SKM-1 (cell line): Measurements from ENCODE around the gene SFXN4.
A peak's percentile ranks its signal among the peaks of the same experiment; 100 is the strongest.
"Not testable (repeated sequence)": the region's sequence is repeated elsewhere in the genome, so short reads cannot be mapped to it uniquely, and the experiment has no call there.

Experiments
- DNase-seq: peaks from one replicate; lab custom pipeline; 2025; ENCODE audit not compliant: unreplicated experiment; lab: John Stamatoyannopoulos, UW

The SFXN4 gene

DNA sequence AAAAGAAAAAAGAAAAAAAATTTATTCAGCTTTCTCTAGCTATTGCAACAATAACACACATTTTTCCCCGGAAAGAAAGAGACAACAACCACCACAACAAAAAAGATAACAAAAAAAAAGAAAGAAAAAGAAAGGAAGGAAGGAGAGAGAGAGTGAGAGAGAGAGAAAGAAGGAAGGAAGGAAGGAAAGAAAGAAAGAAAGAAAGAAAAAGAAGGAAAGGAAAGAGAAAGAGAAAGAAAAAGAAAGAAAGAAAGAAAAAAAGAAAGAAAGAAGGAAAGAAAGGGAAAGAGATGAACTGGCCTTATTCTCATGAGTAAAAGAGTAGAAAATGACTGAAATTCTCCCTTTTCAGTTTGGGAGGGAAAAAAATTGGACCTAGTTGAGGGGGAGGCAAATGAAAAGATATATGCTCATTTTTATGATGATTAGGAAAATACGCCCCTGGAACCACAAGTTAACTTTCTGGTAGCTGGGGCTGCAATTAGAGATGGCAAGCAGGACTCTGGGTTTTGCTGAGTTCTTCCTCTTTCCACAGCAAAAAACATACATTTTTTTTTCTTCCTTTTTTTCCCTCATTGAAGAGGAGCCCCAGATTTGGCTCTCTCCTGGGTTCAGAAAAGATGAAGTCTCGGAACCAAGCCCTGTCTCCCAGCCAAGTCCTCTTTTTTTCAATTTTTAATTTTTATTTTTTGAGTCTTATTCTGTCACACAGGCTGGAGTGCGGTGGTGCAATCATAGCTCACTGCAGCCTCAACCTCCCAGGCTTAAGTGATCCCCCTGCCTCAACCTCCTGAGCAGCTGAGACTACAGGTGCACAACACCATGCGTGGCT, 25.7 kb upstream of the SFXN4 start:
- DNase-seq, result peak; percentile 36

DNA sequence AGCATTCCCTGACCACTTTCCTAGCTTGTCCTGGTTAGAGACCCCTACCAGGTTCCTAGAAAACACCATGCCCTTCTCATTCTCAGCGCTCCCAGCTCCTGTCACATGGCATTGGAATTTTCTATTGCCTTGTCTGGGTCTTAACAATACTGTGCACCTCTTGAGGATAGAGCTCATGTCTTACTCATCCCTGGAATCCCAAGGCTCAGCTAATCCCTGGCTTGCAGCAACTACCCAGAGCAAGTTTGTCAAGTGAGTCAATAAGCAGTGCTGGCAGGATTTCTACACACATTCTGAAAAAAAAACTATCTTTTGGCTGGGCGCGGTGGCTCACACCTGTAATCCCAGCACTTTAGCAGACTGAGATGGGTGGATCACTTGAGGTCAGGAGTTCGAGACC, 24.8 kb upstream of the SFXN4 start:
- no peak for DNase-seq

DNA sequence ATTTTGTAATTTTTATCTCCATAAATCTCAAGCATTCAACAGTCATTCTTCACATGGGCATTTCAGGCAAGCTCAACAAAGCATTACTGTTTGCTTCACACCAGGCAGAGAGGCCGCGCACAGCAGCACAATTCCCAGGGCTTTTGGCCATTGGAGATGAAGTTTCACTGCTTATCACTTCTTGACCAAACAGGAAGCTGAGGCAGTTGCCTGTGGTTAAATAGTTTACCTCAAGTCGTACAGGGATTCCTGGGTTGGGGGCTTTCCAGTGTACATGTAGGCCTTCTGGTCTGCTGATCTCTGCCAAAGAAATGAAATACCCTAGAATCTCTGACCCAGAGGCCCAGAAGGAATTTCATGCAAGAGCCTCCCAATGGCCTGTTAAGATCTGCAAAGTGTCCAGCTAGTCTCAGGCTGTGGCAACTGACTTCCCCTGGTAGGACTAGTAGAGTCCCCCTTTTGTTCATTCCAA, 24.3 kb upstream of the SFXN4 start:
- no peak for DNase-seq

DNA sequence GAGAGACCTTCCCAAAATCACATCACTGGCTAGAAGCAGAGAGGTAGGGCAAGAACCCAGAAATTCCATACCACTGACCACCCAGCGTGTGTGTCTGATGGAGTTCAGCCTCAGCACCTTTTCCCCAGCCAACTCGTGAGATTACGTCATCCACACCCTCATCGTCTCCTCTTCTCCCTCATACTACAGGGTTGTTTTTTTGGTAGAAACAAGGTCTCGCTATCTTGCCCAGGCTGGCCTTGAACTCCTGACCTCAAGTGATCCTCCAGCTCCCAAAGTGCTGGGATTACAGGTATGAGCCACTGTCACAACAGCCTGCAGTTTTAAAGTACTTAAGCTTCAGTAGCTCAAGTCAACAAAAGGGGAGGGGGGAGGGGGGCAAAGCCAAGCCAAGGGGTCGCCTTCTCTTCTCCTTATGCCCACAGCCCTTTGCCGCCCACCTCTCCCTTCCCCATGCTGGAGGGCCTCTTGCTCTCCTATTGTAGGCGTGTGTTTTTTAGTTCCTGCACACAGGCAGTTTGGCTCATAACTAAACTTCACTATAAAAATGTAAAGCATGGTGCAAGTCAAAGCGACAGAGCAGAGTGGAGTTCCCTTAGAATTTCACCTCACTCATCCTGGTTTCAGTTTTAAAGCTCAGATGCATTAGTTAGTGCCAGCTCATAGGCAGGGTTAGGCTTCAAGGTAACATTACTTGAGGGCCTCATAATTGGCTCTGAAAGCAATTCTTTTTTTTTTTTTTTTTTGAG, 18.3 kb upstream of the SFXN4 start:
- no peak for DNase-seq

DNA sequence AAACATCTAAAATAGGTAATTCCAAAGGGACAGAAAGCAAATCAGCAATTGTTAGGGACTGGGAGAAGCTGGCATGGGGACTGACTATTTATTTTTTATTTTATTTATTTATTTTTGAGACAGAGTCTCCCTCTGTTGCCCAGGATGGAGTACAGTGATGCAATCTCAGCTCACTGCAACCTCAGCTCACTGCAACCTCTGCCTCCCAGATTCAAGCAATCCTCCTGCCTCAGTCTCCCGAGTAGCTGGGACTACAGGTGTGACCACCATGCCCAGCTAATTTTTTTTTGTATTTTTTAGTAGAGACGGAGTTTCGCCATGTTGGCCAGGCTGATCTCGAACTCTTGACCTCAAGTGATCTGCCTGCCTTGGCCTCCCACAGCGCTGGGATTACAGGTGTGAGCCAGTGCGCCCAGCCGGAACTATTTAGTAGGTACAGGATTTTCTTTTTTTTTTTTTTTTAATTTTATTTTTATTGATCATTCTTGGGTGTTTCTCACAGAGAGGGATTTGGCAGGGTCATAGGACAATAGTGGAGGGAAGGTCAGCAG, 15.4 kb upstream of the SFXN4 start:
- DNase-seq, result not testable (repeated sequence)

DNA sequence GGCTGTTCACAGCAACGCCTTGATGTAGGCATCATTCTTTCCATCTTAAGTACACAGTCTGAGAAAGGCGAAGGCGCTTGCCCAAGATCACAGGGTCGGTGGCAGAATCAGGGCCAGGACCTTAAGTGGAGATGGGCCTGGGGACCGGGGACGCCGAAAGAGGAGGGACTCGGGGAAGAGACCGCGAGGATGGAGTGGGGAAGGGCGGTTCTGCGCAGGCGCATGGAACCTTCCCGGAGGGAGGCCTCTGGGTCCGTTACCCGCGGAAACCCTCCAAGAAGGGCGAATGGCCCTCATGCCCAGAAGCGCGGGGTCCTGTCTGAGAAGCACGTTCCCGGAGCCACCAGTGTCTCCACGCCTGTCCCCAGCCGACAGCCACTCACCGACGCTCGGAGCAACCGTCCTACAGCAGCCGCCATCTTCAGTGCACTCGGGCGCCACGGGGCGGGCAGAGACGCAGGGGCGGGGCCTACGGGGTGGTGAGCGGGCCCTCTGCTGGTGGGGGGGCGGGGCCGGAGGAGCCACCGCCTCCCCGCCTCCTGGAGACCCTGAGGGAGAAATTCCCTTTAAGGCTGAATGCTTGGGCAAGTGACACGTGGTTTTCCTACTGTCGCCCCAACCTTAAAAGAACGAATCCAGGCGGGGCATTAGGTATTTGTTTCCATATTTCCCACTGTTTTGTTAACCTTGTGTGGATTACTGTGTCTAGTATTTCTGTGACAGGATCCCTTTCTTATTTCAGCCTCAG, 13.0 kb upstream of the SFXN4 start, which contains the start of gene PRDX3:
TSS of gene PRDX3 (minus strand) at position 441 of the 748 bp plus-strand sequence. CDS start at position 419, 22 bp downstream.
- DNase-seq, result peak; percentile 79

DNA sequence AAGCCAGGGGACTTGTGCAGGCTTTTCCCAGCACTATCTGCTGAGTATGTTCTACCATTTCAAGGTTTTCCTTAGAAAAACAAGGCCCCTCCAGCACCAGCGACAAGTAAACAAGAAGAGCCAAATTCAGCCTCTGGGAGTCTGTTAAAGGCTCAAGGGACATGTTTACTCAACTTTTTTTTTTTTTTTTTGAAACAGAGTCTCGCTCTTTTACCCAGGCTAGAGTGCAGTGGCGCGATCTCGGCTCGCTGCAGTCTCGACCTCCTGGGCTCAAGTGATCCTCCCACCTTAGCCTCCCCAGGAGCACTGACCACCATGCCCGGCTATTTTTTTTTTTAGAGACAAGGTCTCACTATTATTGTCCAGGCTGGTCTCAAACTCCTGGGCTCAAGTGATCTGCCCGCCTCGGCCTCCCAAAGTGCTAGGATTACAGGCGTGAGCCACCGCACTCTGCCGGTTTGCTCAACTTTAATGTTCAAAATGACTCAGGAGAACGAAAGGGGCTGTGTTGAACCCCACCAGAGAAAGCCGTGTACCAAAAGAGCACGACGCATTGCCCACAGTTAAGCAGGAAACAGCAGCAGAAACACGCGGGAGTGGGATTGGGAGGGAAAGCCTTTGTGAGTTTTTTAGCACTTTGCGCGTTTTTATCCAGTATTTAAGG, 12.3 kb upstream of the SFXN4 start:
- DNase-seq, result no peak

DNA sequence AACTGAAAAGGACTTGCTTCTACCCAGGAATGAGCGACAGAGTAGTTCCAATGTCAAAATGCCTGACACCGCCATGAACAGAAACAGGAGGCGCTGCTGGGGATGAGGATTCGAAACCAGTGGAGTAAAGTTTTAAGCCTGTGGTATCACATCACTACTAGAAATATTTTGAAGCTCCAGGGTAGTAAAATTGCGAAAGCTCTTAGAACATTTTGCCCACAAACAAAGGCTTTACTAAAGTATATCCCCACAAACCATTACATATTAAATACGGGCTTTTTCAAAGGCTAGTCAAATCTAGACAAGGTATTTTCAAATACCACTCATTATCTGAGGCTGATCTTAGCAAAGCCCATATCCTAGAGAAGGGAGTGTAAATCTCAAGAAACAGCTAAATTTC, 10.7 kb upstream of the SFXN4 start:
- no peak for DNase-seq

DNA sequence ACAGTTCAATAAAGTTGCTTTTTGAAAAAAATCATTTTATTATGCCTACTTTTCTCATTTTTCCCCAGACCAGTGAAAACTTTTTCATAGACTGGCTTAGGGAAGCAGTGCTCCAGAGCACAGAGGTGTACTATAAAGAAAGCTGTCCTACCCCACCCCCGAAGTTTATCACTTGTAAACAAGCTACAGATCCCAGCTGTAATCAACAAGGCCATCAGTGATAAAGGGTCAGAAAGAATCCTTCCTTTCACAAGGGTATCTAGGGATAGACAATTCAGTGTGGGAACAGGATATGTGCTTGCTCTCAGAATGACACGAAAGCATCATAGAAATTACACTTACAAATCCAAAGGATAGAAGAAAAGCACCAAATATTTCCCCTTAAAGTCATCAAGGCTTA, 8.6 kb upstream of the SFXN4 start:
- no peak for DNase-seq

DNA sequence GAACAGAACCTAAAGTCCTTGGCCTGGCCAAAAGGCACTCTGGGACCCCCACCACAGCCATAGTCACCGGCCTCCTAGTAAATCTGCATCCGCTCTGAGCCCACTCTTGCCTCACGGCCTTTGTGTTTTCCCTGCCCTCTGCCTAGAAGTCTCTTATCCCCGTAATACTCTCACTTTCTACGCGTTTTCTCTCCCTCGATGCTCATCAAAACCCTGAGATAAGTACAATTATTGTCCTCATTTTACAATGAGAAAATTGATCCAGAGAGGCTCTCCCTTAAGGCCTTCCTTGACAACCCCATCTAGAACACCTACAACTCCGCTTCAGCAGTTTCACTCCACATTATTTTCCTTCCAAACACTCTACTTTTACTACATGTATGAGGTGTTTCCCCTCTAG, 1.5 kb upstream of the SFXN4 start:
- no peak for DNase-seq

DNA sequence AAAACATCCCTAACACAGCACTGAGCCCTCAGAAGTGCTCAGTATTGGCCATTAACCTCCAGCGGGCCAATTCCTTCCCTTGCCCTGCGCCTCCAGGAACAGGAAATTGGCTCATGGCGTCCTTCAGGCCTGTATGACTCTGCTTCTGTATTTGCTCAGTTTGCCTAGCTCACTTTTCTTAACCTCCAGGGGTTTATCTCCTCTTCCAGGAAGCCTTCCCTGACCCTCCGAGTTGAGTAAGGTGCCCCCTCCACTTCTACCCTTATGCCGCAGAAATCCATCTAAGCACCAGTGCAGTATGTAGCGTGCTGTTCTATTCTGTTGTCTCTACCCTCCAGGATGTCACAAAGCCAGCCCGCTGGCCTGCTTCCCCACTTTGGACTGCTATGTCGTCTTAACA, 1.1 kb upstream of the SFXN4 start:
- DNase-seq, result no peak

DNA sequence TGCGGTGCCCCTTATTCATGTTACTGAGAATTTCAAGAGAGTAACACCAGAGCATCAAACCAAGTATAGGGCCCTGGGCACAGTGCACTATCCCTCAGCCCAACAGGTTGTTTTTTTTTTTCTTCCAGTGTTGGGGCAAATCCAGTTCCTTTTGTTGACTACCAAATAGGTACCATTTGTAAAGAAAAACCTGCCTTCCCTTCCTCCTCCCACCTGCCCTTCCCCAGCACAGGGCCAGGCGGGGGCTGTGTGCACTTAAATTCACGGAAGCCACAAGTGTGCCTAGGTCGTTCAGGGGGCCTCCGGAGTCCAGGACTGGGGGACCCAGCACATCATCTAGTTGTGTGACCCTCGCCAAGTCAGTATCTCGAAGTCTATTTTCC, 595 bp upstream of the SFXN4 start:
- no peak for DNase-seq

DNA sequence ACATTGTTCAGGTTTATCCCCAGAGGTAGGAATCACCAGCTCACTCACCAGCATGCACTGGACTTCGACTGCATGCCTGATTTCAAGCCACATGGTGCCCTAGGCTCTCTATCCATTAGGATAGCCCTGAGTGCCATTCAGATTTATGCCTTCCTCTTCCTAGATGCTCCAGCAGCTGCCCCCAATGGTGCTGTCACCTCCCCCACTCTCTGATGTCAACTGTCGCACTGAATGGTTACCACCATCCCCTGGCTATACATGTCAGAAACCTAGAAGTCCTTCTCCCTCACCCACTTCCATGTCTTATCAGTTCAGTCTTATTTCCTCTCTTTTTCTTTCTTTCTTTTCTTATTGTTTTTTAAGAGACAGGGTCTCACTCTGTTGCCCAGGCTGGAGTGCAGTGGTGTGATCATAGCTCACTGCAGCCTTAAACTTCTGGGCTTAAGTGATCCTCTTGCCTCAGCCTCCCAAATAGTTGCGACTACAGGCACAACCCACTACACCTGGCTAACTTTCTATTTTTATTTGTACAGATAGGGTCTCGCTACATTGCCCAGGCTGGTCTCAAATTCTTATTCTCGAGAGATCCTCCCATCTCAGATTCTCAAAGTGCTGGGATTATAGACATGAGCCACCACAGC, 2.9 kb downstream of the SFXN4 start:
- DNase-seq, result no peak

DNA sequence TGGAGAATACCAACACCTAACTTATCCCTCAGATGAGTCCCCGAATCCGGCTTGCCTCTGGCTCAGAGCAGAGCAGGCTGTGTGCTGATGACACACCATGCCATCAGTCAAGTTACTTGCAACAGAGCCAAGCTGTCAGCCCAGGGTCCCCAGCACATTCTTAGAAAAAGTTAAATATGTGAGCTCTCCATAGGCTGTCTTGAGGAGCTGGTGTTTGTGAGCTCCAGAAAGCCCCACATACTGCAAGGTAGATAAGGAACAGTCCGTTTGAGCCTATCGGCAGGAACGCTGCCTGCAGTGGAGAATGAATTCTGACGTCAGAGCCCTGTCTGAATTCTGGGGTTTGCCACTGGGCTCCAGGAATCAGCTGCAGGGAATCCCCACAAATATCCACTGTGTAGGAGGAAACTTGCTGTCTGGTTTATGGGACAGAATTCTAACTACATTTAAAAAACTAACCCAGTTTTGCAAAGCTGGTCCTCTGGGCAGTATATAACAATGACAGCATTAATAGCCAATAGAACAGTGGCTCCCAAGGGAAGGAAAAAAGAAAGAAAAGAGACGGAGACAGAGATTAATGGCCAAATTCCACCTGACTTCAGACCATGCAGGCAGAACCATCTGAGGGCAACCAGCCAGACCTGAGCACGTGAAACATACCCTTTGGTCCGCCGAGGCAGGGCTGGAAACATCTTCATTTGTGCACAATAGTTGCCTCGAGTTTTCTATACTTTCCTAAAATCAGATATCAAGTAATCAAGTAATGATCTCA, 3.6 kb downstream of the SFXN4 start:
- no peak for DNase-seq

DNA sequence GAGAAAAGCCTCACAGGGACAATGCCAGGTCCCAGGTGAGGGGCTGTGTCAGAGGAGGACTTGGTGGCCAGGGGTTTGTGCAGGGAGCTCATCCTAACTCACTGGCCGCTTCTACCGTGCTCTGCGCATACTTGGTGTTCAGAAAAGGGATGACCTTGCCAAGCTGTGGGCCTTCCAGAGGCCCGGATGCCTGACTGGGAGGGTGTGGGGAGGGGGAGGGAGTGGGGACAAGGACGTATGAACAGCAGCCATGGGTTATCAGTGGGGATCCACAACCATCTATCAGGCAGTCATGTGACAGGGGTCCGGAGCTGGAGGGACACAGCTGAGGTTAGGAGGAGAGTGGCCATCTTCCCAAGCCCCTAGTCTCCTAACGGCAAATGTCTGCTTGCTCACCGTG, 6.2 kb downstream of the SFXN4 start:
- no peak for DNase-seq

DNA sequence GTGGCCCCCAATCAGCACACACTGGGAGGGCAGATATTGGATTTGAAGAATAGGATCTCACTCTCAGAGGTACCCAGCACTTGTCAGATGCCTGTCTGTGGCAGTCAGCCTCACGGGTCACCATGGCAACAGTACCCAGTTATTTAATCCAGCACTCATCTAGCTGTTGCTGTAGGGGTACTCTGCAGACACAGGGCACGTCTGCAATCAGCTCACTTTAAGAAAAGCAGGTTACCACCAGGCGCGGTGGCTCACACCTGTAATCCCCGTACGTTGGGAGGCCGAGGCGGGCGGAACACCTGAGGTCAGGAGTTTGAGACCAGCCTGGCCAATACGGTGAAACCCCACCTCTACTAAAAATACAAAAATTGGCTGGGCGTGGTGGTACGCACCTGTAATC, 11.9 kb downstream of the SFXN4 start:
- no peak for DNase-seq

DNA sequence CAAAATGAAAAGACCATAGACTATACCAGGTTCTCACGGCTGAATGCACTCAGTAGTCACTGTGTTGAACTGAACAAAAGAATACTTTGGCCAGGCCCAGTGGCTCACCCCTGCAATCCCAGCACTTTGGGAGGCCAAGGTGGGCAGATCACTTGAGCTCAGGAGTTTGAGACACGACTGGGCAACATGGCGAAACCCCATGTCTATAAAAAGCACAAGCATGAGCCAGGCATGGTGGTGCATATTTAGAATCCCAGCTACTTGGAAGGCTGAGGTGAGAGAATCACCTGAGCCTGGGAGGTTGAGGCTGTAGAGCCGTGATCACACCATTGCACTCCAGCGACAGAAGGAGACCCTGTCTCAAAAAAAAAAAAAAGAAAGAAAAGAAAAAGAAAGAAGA, 12.5 kb downstream of the SFXN4 start:
- no peak for DNase-seq

DNA sequence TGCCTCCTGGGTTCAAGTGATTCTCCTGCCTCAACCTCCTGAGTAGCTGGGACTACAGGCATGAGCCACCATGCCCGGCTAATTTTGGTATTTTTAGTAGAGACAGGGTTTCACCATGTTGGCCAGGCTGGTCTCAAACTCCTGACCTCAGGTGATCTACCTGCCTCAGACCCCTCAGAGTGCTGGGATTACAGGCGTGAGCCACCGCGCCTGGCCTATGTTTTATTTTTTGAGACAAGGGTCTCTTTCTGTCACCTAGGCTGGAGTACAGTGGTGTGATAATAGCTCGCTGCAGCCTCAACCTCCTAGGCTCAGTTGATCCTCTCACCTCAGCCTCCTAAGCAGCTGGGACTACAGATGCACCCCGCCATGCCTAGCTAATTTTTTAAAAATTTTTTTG, 13.9 kb downstream of the SFXN4 start:
- not testable (repeated sequence) for DNase-seq

DNA sequence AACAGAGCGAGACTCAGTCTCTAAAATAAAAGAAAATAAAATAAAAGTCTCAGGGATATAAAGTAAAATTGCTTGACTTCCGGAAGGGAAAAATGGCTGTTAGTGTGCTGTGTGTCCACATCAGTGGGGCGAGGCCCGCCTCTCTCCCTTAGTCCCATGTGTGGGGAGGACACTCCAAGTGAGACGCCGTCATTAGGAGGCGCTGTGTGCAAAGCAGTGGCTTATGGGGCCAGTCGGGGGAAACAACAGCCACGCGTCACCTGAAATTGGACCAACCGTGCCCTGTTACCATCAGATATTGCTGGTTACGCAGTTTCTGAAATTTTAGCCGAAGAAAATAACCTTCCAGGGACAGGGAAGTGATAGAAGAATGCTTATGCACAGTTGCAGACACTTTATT, 15.8 kb downstream of the SFXN4 start:
- no peak for DNase-seq

DNA sequence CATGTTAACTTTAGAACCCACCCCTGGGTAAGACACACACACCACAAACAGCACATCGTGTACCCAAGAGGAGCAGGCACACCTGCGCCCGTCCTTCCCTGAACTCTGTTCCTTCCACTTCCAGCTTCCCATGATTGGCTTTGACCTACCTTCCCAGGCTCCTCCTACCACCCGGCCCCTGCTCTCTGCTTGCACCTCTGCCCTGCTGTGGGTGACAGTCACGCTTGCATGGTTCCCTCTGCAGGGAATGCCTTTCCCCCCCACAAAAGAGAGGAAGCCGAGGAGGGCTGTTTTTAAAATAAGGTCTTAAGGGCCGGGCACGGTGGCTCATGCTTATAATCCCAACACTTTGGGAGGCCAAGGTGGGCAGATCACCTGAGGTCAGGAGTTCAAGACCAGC, 16.4 kb downstream of the SFXN4 start:
- DNase-seq, result no peak
